ENCODE results near the gene ADAMTS8. TPM values are rescaled to one million over a fixed set of nuclear protein-coding genes. Genes with fewer than 3 reads are reported as not detected.

The ADAMTS8 gene
- polyA plus RNA-seq, 1 experiment, result 0.05 TPM

DNA sequence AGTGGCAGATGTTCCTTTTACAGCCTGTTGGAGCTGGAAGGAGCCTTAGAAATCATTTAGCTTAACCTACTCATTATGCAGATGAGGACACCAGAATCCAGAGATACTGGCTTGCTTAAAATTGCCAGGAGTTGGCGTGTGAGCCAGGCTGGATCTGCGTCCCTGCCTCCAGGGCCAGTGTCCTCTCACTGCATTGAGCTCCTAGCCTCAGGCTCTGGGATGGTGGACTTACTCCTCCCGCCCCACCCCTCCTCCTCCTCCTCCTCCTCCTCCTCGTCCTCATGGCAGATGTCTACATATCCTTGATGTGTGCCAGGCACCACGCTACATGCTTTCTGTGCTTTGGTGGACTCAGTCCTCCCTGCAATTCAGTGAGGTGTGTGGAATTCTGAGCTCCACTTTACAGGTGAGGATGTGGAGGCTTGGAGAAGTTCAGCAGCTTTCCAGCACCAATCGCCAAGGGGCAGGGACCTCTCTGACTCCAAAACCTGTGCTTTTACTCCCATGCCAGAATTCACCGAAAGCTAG, 44.1 kb upstream of the ADAMTS8 start:
- no peak overlapping the region for H3K4me3 ChIP-seq (ENCODE audit: low read depth, low read length)
- H3K27me3 ChIP-seq (ENCODE audit: control insufficient read depth, insufficient read depth, low read length), result no peaks in the 10 kb centered on the region
- ChIA-PET CTCF (interaction anchor here (1.5 kb wide), 1 partner anchor 390 kb away, joined by 4 read pairs; no protein-coding TSS in a partner anchor), POLR2A (no interaction called here)
- no peak for TF ChIP-seq CTCF (IDR thresholded peaks at IDR 0.05; ENCODE audit: insufficient read depth, low read depth, low read length)
- peaks cover 19% of the 10 kb centered on the region for H3K36me3 ChIP-seq (ENCODE audit: control insufficient read depth, insufficient read depth, low read length)
- no peak for DNase-seq (ENCODE audit: low read depth)

- TF ChIP-seq CTCF (IDR thresholded peaks at IDR 0.05; ENCODE audit: insufficient read depth, low read depth, low read length), result no peak
- H3K27me3 ChIP-seq (ENCODE audit: control insufficient read depth, insufficient read depth, low read length), result no peaks in the 10 kb centered on the region
- H3K36me3 ChIP-seq (ENCODE audit: control insufficient read depth, insufficient read depth, low read length), result peaks cover 19% of the 10 kb centered on the region
- no peak for DNase-seq (ENCODE audit: low read depth)
- ChIA-PET POLR2A (no interaction called here), CTCF (interaction anchor here (1.5 kb wide), 1 partner anchor 390 kb away, joined by 4 read pairs; no protein-coding TSS in a partner anchor)
- no peak overlapping the region for H3K4me3 ChIP-seq (ENCODE audit: low read depth, low read length)
These were observed 43.5 kb upstream of the ADAMTS8 start for GRCh38 chr11:130471731-130472433.

DNA sequence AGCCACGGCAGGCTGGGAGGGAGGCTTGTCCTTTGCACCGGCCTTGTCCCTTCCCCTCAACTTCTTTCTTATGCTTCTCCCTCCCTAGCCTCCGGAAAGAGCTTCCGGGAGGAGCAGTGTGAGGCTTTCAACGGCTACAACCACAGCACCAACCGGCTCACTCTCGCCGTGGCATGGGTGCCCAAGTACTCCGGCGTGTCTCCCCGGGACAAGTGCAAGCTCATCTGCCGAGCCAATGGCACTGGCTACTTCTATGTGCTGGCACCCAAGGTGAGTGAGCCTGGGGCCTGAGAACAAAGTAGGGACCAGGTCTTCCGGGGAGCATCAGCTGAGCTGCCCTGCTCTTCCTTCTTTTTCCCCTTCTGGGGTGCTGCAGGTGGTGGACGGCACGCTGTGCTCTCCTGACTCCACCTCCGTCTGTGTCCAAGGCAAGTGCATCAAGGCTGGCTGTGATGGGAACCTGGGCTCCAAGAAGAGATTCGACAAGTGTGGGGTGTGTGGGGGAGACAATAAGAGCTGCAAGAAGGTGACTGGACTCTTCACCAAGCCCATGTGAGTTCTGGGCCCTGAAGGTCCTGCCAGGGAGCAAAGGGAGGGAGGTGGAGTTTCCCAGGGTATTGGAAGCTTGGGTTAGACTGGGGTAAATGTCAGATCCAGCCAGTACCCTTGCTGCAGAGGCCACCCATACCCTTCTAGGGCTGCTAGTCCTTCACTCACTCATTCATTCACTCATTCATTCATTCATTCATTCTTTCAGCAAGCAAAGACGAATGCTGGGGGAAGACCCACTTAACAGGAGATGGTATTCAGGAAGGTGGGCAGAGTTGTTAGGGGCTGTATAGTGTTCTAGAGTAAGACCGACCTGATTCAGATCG, 42.7 kb upstream of the ADAMTS8 start:
- no peak overlapping the region for H3K4me3 ChIP-seq (ENCODE audit: low read depth, low read length)
- H3K36me3 ChIP-seq (ENCODE audit: control insufficient read depth, insufficient read depth, low read length), result peaks cover 23% of the 10 kb centered on the region
- no peaks in the 10 kb centered on the region for H3K27me3 ChIP-seq (ENCODE audit: control insufficient read depth, insufficient read depth, low read length)
- DNase-seq (ENCODE audit: low read depth), result no peak
- ChIA-PET POLR2A (no interaction called here), CTCF (interaction anchor here (1.5 kb wide), 1 partner anchor 391 kb away, joined by 4 read pairs; no protein-coding TSS in a partner anchor)
- TF ChIP-seq CTCF (IDR thresholded peaks at IDR 0.05; ENCODE audit: insufficient read depth, low read depth, low read length), result no peak

GRCh38 chr11:130469181-130469580, 40.8 kb upstream of the ADAMTS8 start:
- Histone ChIP-seq H3K4me3 (ENCODE audit: low read depth, low read length) (no peak overlapping the region), H3K27me3 (ENCODE audit: control insufficient read depth, insufficient read depth, low read length) (no peaks in the 10 kb centered on the region), H3K36me3 (ENCODE audit: control insufficient read depth, insufficient read depth, low read length) (peaks cover 22% of the 10 kb centered on the region)
- ChIA-PET POLR2A (no interaction called here), CTCF (no interaction called here)
- DNase-seq (ENCODE audit: low read depth), result no peak
- no peak for TF ChIP-seq CTCF (IDR thresholded peaks at IDR 0.05; ENCODE audit: insufficient read depth, low read depth, low read length)
